Left hindlimb (tissue), 1 donor: Measurements from ENCODE around the gene PPIF.

Experiments
- DNase-seq: peaks from one replicate; pipeline ENCODE4 v3.0.0-alpha.2; 2018

Gene PPIF

GRCh38 chr10:79347226-79347893, at the start of gene PPIF:
PPIF (plus strand) TSS chr10:79347469; CDS start chr10:79347549, 80 bp downstream.
- DNase-seq = peak; percentile 95

DNA sequence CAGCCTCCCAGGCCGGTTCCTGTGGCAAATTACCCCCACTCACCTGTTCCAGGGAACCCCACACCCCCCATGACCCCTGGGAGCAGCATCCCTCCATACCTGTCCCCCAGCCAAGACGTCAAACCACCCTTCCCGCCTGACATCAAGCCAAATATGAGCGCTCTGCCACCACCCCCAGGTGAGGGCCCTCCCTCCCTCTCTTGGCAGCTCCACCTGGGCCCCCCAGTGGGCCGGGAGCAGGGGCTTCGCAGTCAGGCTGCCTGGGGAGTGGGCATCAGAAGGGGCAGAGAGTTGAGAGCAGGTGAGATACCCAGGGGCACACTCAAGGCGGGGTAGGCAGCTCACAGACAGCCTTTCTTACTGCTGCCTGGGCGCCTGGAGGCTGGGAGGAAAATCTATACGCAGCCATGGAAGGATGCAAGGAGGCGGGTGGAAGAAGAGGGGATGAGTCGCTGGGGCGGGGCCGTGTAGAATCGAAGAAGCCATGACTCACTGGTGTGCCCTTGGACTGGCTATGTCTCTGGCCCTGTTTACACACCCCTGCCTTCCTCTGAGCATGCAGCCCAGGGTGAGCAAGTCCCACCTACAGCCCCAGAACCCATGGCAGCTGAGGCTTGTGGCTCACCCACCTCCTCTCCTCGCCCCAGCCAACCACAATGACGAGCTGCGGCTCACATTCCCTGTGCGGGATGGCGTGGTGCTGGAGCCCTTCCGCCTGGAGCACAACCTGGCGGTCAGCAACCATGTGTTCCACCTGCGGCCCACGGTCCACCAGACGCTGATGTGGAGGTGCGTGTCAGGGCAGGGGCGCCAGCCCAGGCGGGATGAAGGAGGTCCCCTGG, 48.6 kb upstream of the PPIF start:
- DNase-seq = no peak

- no peak for DNase-seq
Observed at GRCh38 chr10:79299397-79300241, 47.6 kb upstream of the PPIF start.

DNA sequence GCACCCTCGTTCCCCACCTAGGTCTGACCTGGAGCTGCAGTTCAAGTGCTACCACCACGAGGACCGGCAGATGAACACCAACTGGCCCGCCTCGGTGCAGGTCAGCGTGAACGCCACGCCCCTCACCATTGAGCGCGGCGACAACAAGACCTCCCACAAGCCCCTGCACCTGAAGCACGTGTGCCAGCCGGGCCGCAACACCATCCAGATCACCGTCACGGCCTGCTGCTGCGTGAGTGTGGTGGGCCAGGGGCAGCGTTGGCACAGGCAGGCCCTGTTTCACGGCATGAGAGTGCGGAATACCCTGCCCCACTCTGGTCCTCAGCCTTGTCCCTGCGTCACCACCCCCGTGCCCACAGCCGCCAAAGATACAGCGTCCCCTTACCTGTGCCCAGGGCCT, 46.6 kb upstream of the PPIF start:
- no peak for DNase-seq

- no peak for DNase-seq
Observed at GRCh38 chr10:79301754-79302530, 45.3 kb upstream of the PPIF start.

DNA sequence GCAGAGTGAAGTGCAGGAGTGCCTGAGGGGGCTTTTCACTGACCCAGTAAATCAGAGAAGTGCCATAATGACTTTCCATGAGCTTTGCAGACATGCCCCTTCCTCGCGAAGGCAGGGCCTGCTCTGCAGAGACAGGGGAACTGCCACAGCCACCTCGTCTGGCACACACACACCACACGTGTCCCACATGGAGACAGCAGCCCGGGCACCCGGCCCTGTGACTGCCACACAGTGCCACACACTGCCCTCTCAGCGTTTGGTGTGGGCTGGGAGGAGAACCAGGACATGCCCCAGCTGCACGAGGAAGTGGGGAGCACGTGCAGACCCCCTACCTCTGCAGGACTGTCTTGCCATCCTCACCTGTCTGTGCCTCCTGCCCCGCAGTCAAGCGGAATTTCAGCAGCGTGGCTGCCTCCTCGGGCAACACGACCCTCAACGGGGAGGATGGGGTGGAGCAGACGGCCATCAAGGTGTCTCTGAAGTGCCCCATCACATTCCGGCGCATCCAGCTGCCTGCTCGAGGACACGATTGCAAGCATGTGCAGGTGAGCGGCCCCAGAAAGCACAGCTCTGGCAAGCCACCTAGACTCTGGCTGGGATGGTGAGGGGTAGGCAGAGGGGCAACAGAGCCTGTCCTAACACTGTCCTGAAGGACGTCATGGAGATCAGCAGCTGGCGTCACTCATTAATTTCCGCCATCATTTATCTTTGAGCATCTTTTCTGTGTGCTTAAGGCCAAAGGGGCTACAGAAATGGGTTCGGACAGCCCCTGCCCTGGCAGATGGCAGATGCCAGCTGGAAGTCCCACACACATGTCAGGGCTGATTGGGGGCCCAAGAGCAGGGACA, 43.4 kb upstream of the PPIF start:
- DNase-seq = no peak

DNA sequence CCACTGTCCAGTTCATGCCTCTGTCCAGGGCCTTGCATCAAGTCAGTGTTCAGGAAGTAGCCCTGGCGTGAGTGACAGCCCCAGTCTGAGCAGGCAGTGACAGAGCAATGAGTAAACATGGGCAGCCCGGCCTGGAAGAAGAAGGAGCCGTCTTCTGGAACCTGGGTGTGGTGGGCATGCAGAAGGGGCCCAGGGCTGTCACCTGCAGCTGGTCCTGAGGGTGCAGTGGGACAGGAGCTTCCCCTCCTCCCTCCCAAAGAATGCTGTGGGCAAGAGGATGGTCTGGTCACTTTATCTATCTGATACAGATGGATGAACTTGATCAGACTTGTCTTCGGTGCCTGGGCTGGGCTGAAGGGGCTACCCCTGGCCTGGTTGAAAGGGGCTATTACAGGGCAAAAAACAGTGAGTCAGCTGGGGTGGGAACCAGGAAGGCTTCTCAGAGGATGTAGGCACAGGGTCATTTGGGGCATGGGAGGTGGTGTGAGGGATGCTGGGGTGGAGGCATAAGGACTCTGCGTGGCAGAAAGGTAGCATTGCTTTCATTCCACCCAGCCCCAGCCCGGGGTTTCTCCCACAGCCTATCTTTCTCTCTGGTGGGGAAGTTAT, 42.7 kb upstream of the PPIF start:
- no peak for DNase-seq

GRCh38 chr10:79305515-79305914, 41.8 kb upstream of the PPIF start:
- DNase-seq = no peak

DNA sequence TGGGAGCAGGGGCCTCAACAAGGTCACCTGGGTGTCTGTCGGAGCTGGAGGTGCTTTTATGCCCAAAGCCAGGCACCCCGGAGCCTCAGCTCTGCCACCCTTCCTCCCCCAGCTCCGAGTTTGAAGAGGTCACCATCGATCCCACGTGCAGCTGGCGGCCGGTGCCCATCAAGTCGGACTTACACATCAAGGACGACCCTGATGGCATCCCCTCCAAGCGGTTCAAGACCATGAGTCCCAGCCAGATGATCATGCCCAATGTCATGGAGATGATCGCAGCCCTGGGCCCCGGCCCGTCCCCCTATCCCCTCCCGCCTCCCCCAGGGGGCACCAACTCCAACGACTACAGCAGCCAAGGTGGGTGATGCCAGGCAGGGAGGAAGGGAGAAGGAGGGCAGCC, 41.3 kb upstream of the PPIF start:
- no peak for DNase-seq

GRCh38 chr10:79306644-79307220, 40.5 kb upstream of the PPIF start:
- DNase-seq = no peak

GRCh38 chr10:79308016-79308415, 39.3 kb upstream of the PPIF start:
- DNase-seq = no peak

- no peak for DNase-seq
Observed at GRCh38 chr10:79308969-79309665, 38.2 kb upstream of the PPIF start.

DNA sequence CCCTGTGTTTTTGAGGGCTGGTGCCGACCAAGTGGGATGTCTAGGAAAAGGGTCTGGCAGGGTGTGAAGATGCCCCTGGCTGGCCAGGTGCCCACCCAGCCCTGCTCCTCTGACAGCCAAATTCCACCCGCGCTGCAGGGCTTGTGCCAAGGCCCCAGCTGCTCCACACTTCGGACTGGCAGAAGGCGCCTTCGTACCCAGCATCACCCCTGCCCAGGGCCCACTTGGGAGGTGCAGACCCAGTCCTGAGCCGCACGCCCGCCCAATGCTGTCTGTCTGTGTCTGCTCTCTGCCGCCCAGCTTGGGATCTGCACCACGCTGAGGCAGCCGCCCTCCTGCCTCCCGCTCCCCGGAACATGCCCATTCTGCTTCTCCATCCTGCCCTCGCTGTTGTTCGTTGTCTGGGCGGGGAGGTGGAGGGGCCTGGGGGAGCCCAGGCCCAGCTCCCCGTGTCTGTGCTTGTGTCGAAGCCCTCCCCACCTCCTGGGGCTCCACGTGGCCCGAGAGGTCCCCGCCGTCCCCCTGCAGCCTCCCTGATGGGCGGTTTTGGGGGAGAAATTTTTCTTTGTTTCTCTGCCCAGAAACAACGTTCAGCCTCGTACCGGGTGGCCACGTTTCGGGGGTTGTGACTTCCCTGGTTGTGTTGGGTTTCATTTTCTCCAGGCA, 36.9 kb upstream of the PPIF start:
- DNase-seq = no peak

GRCh38 chr10:79310911-79311573, 36.2 kb upstream of the PPIF start:
- no peak for DNase-seq

DNA sequence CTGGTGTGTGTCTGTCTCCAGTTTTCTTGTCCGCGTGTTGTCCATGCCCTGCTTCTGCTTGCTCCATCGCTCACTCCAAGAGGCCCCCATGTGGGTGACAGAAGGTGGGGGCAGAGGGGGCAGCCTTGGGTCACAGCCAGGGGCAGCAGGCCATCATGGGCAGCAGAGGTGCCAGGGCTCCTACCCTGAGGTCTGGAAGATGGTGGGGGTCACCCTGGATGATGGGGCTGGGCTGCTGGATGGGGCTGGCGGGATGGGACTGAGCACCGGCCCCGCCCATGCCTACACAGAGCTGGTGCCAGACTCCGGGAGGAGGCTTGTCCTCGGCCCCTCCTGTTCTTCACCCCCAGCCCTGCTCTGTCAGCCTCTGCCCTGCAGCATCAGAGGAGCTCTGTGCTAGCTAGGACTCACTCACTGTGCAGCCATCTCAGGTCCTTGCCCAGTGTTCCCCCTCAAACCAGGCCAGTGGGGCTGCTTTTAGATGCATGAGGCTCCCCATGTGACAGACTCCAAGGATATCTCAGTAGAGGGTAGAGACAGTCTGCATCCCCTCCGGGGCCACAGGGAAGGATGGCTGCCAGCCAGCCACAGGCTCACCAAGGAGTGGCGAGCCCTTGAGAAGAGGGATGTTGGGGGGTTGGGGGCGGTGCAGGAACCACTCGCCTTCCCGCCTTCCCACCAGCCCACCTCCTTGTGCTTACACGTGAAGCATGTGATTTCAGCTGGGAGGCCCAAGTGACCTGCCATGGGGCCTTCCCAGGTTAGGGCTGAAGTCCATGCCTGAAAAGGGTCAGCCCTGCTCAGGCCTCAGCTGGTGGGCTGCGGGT, 35.5 kb upstream of the PPIF start:
- DNase-seq = no peak

- no peak for DNase-seq
Observed at GRCh38 chr10:79312601-79313187, 34.6 kb upstream of the PPIF start.

DNA sequence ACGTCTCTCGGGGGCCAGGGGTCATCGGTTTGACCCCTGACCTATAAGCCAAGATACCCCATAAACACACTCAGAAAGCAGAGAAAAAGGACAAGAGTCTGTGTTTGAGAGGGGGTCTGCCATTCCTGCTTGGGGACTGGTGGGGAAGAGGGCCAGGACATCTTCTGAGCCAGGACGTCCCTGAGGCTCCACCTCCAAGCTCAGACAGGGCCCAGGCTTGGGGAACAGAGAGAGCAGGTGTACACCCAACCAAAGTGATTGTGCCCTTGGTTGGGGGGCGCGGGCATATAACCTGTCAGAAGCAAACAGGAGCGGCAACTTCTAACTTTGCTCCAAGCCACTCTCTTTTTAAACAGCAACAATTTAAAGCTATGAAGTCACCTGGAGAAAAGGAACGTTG, 33.9 kb upstream of the PPIF start:
- no peak for DNase-seq
